AG09309 (cell line): Measurements from ENCODE around the gene BTBD19.
"Not testable (repeated sequence)": the region's sequence is repeated elsewhere in the genome, so short reads cannot be mapped to it uniquely, and the experiment has no call there.

Experiments
- DNase-seq: peaks from one replicate; pipeline ENCODE4 v3.0.0-alpha.2; 2010; ENCODE audit warnings: low read depth
- H3K4me3 ChIP-seq: 2 replicates; pipeline ENCODE4 v1.5.1; 2011; ENCODE audit warnings: mild to moderate bottlenecking, low read depth, low read length, moderate library complexity; ENCODE audit not compliant: control insufficient read depth
- CTCF ChIP-seq: IDR thresholded peaks from 2 replicates; pipeline ENCODE4 v1.5.1; 2011; ENCODE audit warnings: mild to moderate bottlenecking, low read depth, low read length, inconsistent platforms; ENCODE audit not compliant: insufficient read depth, control insufficient read depth; ENCODE audit errors: missing control alignments

The BTBD19 gene

GRCh38 chr1:44808063-44808937 lies at the start of gene BTBD19:
Gene BTBD19 (plus strand): TSS chr1:44808523. CDS start chr1:44808821, 298 bp downstream.
- no peak for TF ChIP-seq CTCF
- peak within 1 kb of the TSS; percentile 42 for H3K4me3 ChIP-seq
- no peak for DNase-seq

- no peak for DNase-seq
- H3K4me3 ChIP-seq, result no peak overlapping the region
- no peak for TF ChIP-seq CTCF
Observed at GRCh38 chr1:44759077-44759476, 49.2 kb upstream of the BTBD19 start.

- DNase-seq, result no peak
- H3K4me3 ChIP-seq, result no peak overlapping the region
- TF ChIP-seq CTCF, result no peak
Observed at GRCh38 chr1:44760876-44761275, 47.4 kb upstream of the BTBD19 start.

GRCh38 chr1:44766421-44766820 lies 41.9 kb upstream of the BTBD19 start:
- H3K4me3 ChIP-seq, DNase-seq: not testable (repeated sequence)

- TF ChIP-seq CTCF, result no peak
- H3K4me3 ChIP-seq, result peak within 1 kb of the TSS; percentile 99
- DNase-seq, result peak; percentile 78
Observed at GRCh38 chr1:44775078-44775929, 33.0 kb upstream of the BTBD19 start, which contains the start of gene RPS8. Gene RPS8 (plus strand): TSS chr1:44775540. CDS start chr1:44775597, 57 bp downstream.

- DNase-seq, result no peak
- peak overlapping the region; percentile 99 for H3K4me3 ChIP-seq
- TF ChIP-seq CTCF, result no peak
Observed at GRCh38 chr1:44775930-44776729, 32.2 kb upstream of the BTBD19 start.
